Activated CD4-positive, alpha-beta T cell treated with anti-CD3 and anti-CD28 coated beads for 24 hours (primary cell): Measurements from ENCODE around the gene EIF5.

ENCODE experiments used
- DNase-seq, 2 donors: peaks; one replicate each; pipeline ENCODE4 v3.0.0-alpha.2; 2020; ENCODE audit warnings: low read depth in 2 of 2

EIF5 gene

DNA sequence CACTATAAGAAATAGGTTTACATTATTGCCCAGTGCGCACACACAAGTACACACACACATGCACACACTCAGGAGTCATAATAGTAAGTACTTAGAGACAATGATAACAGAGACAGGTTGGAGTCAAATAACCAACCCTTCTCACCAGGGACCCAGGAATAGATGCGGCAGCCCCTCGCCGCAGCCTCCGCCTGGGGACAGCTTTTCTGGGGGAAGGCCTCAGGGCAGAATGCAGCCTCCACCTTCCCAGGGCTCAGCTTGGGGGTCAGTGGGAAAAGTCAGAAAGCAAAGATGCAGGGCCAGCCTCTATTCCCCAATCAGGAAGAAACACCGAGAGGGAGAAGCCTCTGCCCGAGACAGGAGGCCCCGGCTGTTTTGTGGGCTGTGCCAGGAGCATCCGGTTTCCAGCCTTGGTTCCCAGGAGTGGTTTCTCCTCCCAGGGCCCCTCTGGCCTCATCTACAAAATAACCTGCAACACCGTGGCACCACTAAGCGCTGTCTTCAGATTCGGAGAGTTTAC is 23.4 kb upstream of the EIF5 start:
- DNase-seq, result no peak

- DNase-seq, result no peak
These were observed 22.7 kb upstream of the EIF5 start for GRCh38 chr14:103311171-103311997.

GRCh38 chr14:103312006-103312635 is 21.9 kb upstream of the EIF5 start:
- no peak for DNase-seq

GRCh38 chr14:103313704-103314103 is 20.3 kb upstream of the EIF5 start:
- DNase-seq, result no peak

DNA sequence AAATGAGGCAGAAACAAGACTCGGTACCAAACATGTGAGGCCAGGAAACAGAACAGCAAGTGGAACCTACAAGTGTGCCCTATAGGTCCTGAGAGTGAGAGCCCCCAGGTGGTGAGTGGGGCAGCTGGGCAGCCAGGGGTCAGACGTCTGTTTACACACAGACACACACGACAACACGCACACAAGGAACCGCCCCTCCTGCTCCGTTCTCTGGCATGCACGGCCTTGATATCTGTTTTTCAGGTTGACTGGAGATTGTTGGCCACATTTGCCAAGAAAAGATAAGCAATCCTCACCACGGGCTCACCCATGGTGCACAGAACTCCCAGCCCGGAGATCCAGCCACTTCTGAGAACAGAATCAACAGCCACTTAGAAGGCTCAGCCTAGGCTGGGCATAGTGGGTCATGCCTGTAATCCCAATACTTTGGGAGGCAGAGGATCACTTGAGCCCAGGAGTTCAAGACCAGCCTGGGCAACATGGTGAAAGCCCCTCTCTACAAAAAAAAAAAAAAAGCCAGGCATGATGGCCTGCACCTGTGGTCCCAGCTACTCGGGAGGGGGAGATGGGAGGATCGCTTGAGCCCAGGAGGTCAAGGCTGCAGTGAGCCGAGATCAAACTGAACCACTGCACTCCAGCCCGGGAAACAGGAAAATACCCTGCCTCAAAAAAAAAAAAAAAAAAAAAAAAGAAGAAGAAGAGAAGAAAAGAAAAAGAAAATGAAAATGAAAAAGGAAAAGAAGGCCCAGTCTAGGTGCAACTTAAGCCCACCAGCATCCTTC is 19.4 kb upstream of the EIF5 start:
- DNase-seq, result no peak

GRCh38 chr14:103315351-103315911 is 18.6 kb upstream of the EIF5 start:
- no peak for DNase-seq

- no peak for DNase-seq
These were observed 18.1 kb upstream of the EIF5 start for GRCh38 chr14:103315941-103316340.

DNA sequence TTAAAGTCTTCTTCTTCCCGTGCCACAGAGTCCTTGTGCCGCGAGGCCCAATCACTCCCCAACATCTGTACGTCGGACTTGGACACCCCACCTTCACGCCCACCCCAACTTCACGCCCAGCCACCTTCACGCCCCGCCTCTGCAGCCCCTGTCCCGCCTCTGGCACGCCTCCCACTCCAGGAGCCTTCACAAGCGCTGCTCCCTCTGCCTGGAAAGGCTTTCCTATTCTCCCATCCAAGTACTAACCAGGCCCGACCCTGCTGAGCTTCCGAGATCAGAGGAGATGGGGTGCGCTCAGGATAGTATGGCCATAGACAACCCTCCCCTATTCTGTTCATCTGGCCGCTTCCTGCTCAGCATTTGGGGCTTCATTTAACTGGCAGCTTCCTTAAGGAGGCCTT is 17.3 kb upstream of the EIF5 start:
- no peak for DNase-seq

- no peak for DNase-seq
These were observed 16.8 kb upstream of the EIF5 start for GRCh38 chr14:103317251-103317650.

DNA sequence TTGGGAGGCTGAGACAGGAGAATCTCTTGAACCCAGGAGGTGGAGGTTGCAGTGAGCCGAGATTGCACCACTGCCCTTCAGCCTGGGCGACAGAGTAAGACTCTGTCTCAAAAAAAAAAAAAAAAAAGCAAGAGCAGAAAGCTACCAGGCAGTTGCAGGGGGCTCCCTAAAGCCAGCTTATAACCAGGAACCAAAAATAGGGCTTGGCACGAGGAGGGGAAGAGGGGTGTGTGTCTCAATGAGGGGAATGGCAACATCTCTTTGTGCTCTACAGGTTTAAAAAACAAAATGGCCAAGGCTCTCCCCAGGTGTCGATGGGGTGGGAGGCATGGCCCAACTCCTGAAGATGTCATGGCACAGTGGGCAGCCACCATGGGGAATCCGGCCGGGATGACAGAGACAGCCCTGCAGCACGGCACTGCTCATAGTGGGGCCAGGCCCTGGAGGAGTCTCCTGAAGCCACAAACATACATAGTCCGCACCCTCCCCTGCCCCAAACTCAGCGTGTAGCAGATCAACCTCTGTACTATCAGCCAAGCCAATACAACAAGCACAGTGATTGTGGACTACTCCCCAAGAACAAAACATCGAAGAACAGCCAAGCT is 16.0 kb upstream of the EIF5 start:
- DNase-seq, result no peak

GRCh38 chr14:103318750-103319419 is 15.2 kb upstream of the EIF5 start:
- no peak for DNase-seq

GRCh38 chr14:103319422-103319821 is 14.6 kb upstream of the EIF5 start:
- no peak for DNase-seq

DNA sequence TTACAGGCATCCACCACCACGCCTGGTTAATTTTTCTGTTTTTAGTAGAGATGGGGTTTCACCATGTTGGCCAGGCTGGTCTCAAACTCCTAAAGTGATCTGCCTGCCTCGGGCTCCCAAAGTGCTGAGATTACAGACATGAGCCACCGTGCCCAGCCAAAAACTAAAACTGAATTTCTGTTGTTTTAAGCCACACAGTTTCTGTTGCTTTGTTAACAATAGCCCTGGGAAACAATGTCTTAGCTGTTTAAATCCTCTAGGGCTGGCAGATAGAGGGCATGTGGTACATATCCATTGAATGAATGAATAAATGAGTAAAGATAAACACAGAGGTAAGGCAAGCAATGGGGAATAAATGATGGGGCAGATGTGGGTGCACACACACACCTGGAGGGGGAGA is 8.0 kb upstream of the EIF5 start:
- no peak for DNase-seq

GRCh38 chr14:103328941-103329340 is 5.1 kb upstream of the EIF5 start:
- DNase-seq, result no peak

GRCh38 chr14:103329401-103330347 is 4.4 kb upstream of the EIF5 start:
- no peak for DNase-seq

- DNase-seq, result no peak
These were observed 3.5 kb upstream of the EIF5 start for GRCh38 chr14:103330536-103330935.

- no peak for DNase-seq
These were observed 1.7 kb upstream of the EIF5 start for GRCh38 chr14:103332143-103332919.

- DNase-seq, result peak; percentile 75 to 78
These were observed 896 bp downstream of the EIF5 start for GRCh38 chr14:103334644-103335622.
